Neural progenitor cell (in vitro differentiated cells): Measurements from ENCODE around the gene EDN2. TPM values are rescaled to one million over a fixed set of nuclear protein-coding genes. Genes with fewer than 3 reads are reported as not detected.

Experiments used
- DNase-seq: peaks from one replicate; pipeline ENCODE4 v3.0.0-alpha.2; 2016; ENCODE audit warnings: low spot score
- H2AFZ ChIP-seq: fragments of 200-600 bp; sonication (generic); replicated peaks from 2 replicates; pipeline ENCODE4 v1.6.1; 2016; ENCODE audit warnings: antibody characterized with exemption
- H3F3A ChIP-seq: fragments of 200-600 bp; sonication (generic); 2 replicates; pipeline ENCODE4 v1.6.1; 2016; ENCODE audit warnings: antibody characterized with exemption, low read depth
- H3K27ac ChIP-seq: fragments of 200-600 bp; sonication (generic); 2 replicates; pipeline ENCODE4 v1.5.1; 2016; ENCODE audit warnings: mild to moderate bottlenecking
- H3K27me3 ChIP-seq: fragments of 200-600 bp; sonication (generic); 2 replicates; pipeline ENCODE4 v1.6.1; 2016; ENCODE audit warnings: mild to moderate bottlenecking, moderate library complexity
- H3K36me3 ChIP-seq: fragments of 200-600 bp; sonication (generic); 2 replicates; pipeline ENCODE4 v1.5.1; 2016
- H3K4me1 ChIP-seq: fragments of 200-600 bp; sonication (generic); 2 replicates; pipeline ENCODE4 v1.6.1; 2016; ENCODE audit warnings: mixed run types
- H3K4me2 ChIP-seq: fragments of 200-600 bp; sonication (generic); 2 replicates; pipeline ENCODE4 v1.6.1; 2016
- H3K4me3 ChIP-seq: fragments of 200-600 bp; sonication (generic); 2 replicates; pipeline ENCODE4 v1.5.1; 2016
- H3K79me2 ChIP-seq: fragments of 200-600 bp; sonication (generic); 2 replicates; pipeline ENCODE4 v1.6.1; 2016; ENCODE audit warnings: low read depth
- H3K9ac ChIP-seq: fragments of 200-600 bp; sonication (generic); 2 replicates; pipeline ENCODE4 v1.6.1; 2016
- H3K9me3 ChIP-seq: fragments of 200-600 bp; sonication (generic); 2 replicates; pipeline ENCODE4 v1.5.1; 2016; ENCODE audit warnings: low read depth
- H4K20me1 ChIP-seq: fragments of 200-600 bp; sonication (generic); 2 replicates; pipeline ENCODE4 v1.6.1; 2016; ENCODE audit warnings: low read depth
- H3K27ac Mint-ChIP-seq: 3 replicates; pipeline ENCODE4 v1.8.0; 2021; ENCODE audit warnings: mixed read lengths
- H3K27me3 Mint-ChIP-seq: 2 replicates; pipeline ENCODE4 v1.8.0; 2022; ENCODE audit warnings: low read depth, mild to moderate bottlenecking, inconsistent platforms, moderate library complexity, mixed read lengths; ENCODE audit not compliant: insufficient read depth
- H3K36me3 Mint-ChIP-seq: 3 replicates; pipeline ENCODE4 v1.8.0; 2021; ENCODE audit warnings: mixed read lengths
- H3K4me1 Mint-ChIP-seq: 3 replicates; pipeline ENCODE4 v1.8.0; 2021; ENCODE audit warnings: mixed read lengths
- H3K4me3 Mint-ChIP-seq: 3 replicates; pipeline ENCODE4 v1.8.0; 2021; ENCODE audit warnings: mild to moderate bottlenecking, moderate library complexity, mixed read lengths
- H3K9me3 Mint-ChIP-seq: 3 replicates; pipeline ENCODE4 v1.8.0; 2020; ENCODE audit warnings: mixed read lengths
- EZH2 ChIP-seq: fragments of 200-600 bp; sonication (generic); IDR thresholded peaks from 2 replicates; pipeline ENCODE4 v1.6.1; 2017; ENCODE audit warnings: antibody characterized with exemption, mild to moderate bottlenecking, moderate library complexity
- EZH2phosphoT487 ChIP-seq: fragments of 200-600 bp; sonication (generic); IDR thresholded peaks from 2 replicates; pipeline ENCODE4 v1.6.1; 2017; ENCODE audit warnings: antibody characterized with exemption
- total RNA-seq: library from RNA; depleted of rRNA; stranded (reverse); fragments of >200 nt; gene quantifications from 2 replicates; pipeline ENCODE4 v1.2.3, GENCODE V29; 2015; ENCODE audit warnings: low replicate concordance
- TF ChIP-seq, protein P1 (sequence below): fragments of 200-600 bp; sonication (generic); IDR thresholded peaks from 2 replicates; pipeline ENCODE4 v1.5.1; 2017; ENCODE audit warnings: antibody characterized with exemption, mild to moderate bottlenecking

Gene EDN2
- total RNA-seq, 1 donor from 2014 or later, result not detected

DNA sequence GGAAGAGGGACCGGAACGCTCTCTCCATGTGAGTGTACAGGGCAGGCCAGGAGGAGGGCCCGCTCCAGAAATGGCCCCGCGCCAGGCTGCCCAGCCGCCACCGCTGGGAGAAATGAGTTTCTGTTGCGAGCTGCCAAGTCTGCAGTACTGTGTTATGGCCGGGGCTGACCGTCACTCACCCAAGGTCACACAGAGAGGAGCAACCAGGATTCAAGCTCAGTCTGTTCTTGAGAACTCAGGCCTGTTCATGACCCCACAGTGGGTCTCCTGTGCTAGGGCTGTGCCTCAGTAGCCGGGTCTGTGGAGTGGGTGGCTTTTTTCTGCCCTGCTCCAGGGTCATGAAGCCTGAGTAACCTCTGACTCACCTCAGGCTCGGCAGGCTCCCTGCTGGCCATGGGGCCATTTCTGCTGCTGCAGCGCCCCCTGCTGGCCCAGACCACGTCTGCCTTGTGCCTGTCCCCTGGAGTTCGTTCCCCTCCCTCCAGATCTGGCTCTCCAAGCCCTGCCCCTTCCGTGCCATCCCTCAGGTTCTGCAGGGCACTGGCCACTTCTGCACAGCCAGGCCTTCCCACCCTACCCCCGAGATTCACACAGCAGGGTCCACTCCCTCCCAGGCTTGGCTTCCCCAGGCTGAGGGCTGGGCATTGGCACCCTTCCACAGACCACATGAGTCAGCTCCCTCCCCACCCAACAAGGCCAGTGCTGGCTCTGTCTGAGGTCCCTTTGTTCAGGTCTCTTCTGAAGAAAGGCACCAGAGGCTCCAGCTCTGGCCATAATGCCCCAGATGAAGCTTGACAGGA, 51.8 kb downstream of the EDN2 start:
- H3K36me3 ChIP-seq, result no peaks in the 10 kb centered on the region
- no peak overlapping the region for H3K9ac ChIP-seq
- Mint-ChIP-seq H3K36me3 (no peaks in the 10 kb centered on the region), H3K27me3 (peaks cover 11% of the 10 kb centered on the region), H3K27ac (no peak overlapping the region), H3K4me3 (peak overlapping the region; percentile 43), H3K9me3 (no peaks in the 10 kb centered on the region), H3K4me1 (peaks cover 28% of the 10 kb centered on the region)
- H3K4me3 ChIP-seq, result no peak overlapping the region
- no peak for TF ChIP-seq EZH2
- TF ChIP-seq, protein P1, sequence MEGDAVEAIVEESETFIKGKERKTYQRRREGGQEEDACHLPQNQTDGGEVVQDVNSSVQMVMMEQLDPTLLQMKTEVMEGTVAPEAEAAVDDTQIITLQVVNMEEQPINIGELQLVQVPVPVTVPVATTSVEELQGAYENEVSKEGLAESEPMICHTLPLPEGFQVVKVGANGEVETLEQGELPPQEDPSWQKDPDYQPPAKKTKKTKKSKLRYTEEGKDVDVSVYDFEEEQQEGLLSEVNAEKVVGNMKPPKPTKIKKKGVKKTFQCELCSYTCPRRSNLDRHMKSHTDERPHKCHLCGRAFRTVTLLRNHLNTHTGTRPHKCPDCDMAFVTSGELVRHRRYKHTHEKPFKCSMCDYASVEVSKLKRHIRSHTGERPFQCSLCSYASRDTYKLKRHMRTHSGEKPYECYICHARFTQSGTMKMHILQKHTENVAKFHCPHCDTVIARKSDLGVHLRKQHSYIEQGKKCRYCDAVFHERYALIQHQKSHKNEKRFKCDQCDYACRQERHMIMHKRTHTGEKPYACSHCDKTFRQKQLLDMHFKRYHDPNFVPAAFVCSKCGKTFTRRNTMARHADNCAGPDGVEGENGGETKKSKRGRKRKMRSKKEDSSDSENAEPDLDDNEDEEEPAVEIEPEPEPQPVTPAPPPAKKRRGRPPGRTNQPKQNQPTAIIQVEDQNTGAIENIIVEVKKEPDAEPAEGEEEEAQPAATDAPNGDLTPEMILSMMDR, result peak; percentile 92
- H4K20me1 ChIP-seq, result no peaks in the 10 kb centered on the region
- no peak overlapping the region for H3K27ac ChIP-seq
- H3K9me3 ChIP-seq, result no peaks in the 10 kb centered on the region
- H3K27me3 ChIP-seq, result no peaks in the 10 kb centered on the region
- peaks cover 13% of the 10 kb centered on the region for H3K4me1 ChIP-seq
- no peaks in the 10 kb centered on the region for H3K79me2 ChIP-seq
- H3F3A ChIP-seq, result no peaks in the 10 kb centered on the region
- peak; percentile 91 for DNase-seq
- no peak overlapping the region for H3K4me2 ChIP-seq
- no peak overlapping the region for H2AFZ ChIP-seq

DNA sequence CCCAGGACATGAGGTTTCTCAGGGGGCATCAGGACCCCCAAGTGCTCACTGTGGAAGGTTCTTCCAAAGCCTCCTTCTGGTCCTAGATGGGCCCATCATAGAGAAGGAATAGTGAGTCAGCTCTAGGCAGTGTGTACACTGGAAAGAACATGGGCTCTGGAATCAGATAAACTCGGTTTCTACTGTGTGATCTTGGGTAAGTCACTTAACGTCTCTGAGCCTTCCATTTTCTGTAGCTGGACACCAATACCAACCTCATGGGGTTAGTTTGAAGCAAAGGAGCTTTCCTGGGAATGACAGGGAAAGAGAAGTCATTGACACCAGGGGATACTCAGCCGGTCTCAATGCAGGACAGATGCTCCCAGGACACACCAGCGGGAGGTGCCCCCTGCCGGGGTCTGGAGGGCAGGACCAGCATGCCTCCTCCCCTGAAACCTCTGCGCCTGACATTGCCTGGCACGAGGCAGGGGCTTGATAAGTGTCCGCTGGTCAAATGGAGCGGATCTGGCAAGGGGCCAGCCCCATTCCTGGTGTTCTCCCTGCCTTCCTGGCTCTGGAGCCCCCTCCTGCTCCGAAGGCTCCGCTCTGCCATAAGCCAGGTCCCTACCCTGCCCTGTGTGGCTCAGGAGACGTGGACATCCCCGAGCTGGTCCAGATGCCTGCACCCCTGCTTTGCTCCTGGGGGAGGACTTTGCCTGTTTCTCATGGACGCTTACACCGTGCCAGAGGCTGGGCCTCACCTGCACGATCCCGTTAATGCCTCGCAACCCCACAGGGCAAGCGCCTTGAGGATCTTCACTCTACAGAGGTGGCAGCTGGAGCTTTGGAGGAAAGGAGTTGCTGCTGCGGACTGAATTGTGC, 52.8 kb downstream of the EDN2 start:
- DNase-seq, result no peak
- H2AFZ ChIP-seq, result no peak overlapping the region

DNA sequence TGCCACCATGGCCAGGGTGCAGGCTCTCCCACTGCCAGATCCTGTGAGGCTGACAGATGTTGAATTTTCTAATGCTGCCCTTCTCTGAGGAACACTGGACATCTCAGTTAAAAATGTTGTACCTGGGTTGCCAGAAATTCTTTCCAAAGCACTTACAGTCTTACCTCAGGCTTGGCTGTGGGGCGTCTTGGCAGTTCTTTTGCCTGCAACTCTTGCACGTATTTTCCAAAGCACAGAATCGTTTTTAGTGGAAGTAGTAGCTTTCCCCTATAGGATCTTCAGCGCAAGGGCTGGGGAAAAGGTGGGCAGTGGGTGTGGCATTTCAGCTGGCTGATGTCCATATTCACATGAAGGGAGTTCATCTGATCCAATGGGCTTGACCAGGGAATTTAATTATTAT, 53.9 kb downstream of the EDN2 start:
- H3K4me3 ChIP-seq, result no peak overlapping the region
- H3K27ac Mint-ChIP-seq, result no peak overlapping the region
- H3K4me1 Mint-ChIP-seq, result peaks cover 17% of the 10 kb centered on the region
- H3K4me2 ChIP-seq, result no peak overlapping the region
- no peak overlapping the region for H2AFZ ChIP-seq
- H3K27me3 Mint-ChIP-seq, result peaks cover 11% of the 10 kb centered on the region
- no peak overlapping the region for H3K9ac ChIP-seq
- DNase-seq, result no peak
- H3K4me1 ChIP-seq, result peaks cover 1% of the 10 kb centered on the region
- H3K36me3 Mint-ChIP-seq, result no peaks in the 10 kb centered on the region
- no peaks in the 10 kb centered on the region for H3K79me2 ChIP-seq
- no peaks in the 10 kb centered on the region for H3K36me3 ChIP-seq
- no peak overlapping the region for H3K27ac ChIP-seq
- no peaks in the 10 kb centered on the region for H3K27me3 ChIP-seq
- no peaks in the 10 kb centered on the region for H4K20me1 ChIP-seq
- H3F3A ChIP-seq, result peaks cover under 1% of the 10 kb centered on the region
- TF ChIP-seq EZH2phosphoT487 (no peak), EZH2 (no peak)
- TF ChIP-seq, protein P1, result no peak
- H3K4me3 Mint-ChIP-seq, result no peak overlapping the region
- no peaks in the 10 kb centered on the region for H3K9me3 Mint-ChIP-seq
- H3K9me3 ChIP-seq, result no peaks in the 10 kb centered on the region

More for the DNA sequence above, 52.8 kb downstream of the EDN2 start:
- no peak overlapping the region for H3K4me3 Mint-ChIP-seq
- no peak overlapping the region for H3K9ac ChIP-seq
- no peak overlapping the region for H3K27ac Mint-ChIP-seq
- peaks cover 11% of the 10 kb centered on the region for H3K27me3 Mint-ChIP-seq
- no peaks in the 10 kb centered on the region for H3K79me2 ChIP-seq
- no peak overlapping the region for H3K4me2 ChIP-seq
- H3K9me3 ChIP-seq, result no peaks in the 10 kb centered on the region
- H3K4me1 Mint-ChIP-seq, result peaks cover 28% of the 10 kb centered on the region
- H3K36me3 Mint-ChIP-seq, result no peaks in the 10 kb centered on the region
- TF ChIP-seq EZH2phosphoT487 (no peak), EZH2 (no peak)
- TF ChIP-seq, protein P1, result no peak
- H3K27ac ChIP-seq, result no peak overlapping the region
- no peaks in the 10 kb centered on the region for H3F3A ChIP-seq
- H3K36me3 ChIP-seq, result no peaks in the 10 kb centered on the region
- no peaks in the 10 kb centered on the region for H3K9me3 Mint-ChIP-seq
- H4K20me1 ChIP-seq, result no peaks in the 10 kb centered on the region
- no peaks in the 10 kb centered on the region for H3K27me3 ChIP-seq
- H3K4me3 ChIP-seq, result no peak overlapping the region
- peaks cover 13% of the 10 kb centered on the region for H3K4me1 ChIP-seq
